K562 (cell line): Measurements from ENCODE around the gene TTLL9. TPM values are rescaled to one million over a fixed set of nuclear protein-coding genes. Genes with fewer than 3 reads are reported as not detected.

ENCODE experiments used
- ATF1 ChIP-seq, 2 experiments: fragments of 450-650 bp in 1 of 2; IDR thresholded peaks; 2 replicates each; pipeline ENCODE4 v1.6.1; 2016; ENCODE audit warnings: missing compliant biosample characterization in 1 of 2, missing genetic modification characterization in 1 of 2
- CREB1 ChIP-seq, 2 experiments: sonication (generic) in 1 of 2; formaldehyde crosslinking in 1 of 2; IDR thresholded peaks; 2 replicates each; pipeline versions ENCODE4 v1.6.1 to v1.8.0; 2012 to 2022; ENCODE audit warnings: inconsistent platforms in 1 of 2, mild to moderate bottlenecking in 1 of 2, missing genetic modification reagents in 1 of 2, moderate library complexity in 1 of 2
- CREM ChIP-seq: IDR thresholded peaks from 2 replicates; pipeline ENCODE4 v1.6.1; 2014; ENCODE audit warnings: antibody characterized with exemption, low read depth
- MED1 ChIP-seq: sonication (generic); formaldehyde crosslinking; IDR thresholded peaks from 2 replicates; pipeline ENCODE4 v1.8.1; 2023; ENCODE audit warnings: missing genetic modification reagents, borderline replicate concordance
- ZBTB40 ChIP-seq, 2 experiments: fragments of 450-650 bp in 1 of 2; sonication (generic) in 1 of 2; formaldehyde crosslinking in 1 of 2; IDR thresholded peaks; 2 replicates each; pipeline versions ENCODE4 v1.7.1 to v1.9.0; 2016 to 2022; ENCODE audit warnings: inconsistent platforms in 1 of 2, mild to moderate bottlenecking in 1 of 2, missing genetic modification reagents in 1 of 2
- ZC3H11A ChIP-seq: IDR thresholded peaks from 2 replicates; pipeline ENCODE4 v1.6.1; 2012; ENCODE audit warnings: low read depth, low read length, improper control_type of control experiment
- ZNF354B ChIP-seq: fragments of 250-450 bp; sonication (Bioruptor Pico); IDR thresholded peaks from 2 replicates; pipeline ENCODE4 v1.4.0; 2020
- polyA plus RNA-seq, 8 experiments: library from polyadenylated mRNA; depleted of rRNA in 4 of 8; stranded (reverse) in 5 of 8; unstranded in 3 of 8; fragments of >200 nt; fragmentation: Nextera tagmentation in 2 of 8; fragmentation: Illumina TruSeq in 1 of 8; extraction: Ambion mirVana in 2 of 8; extraction: Trizol in 1 of 8; gene quantifications; 2 replicates each; pipeline versions ENCODE4 v1.2.1 to v1.2.3, GENCODE V29; 2011 to 2014; ENCODE audit warnings: inconsistent platforms in 1 of 8, missing spikeins in 1 of 8
- total RNA-seq, 7 experiments: library from RNA; depleted of rRNA in 6 of 7; stranded (reverse); fragments of >200 nt in 6 of 7; fragmentation: Illumina TruSeq in 2 of 7; extraction: Trizol in 2 of 7; gene quantifications; 2 replicates each; pipeline versions ENCODE4 v1.2.1 to v1.2.3, GENCODE V29; 2011 to 2021; ENCODE audit warnings: low replicate concordance in 1 of 7

The TTLL9 gene
- total and polyA plus RNA-seq, 9 of the 15 experiments (the other 6 are each of a cell fraction or from before 2014, with no cell fraction given) = 0.06 to 0.07 TPM; not detected in 7

GRCh38 chr20:31894980-31895675 lies 24.7 kb downstream of the TTLL9 start (continued):
- TF ChIP-seq ZBTB40 (IDR thresholded peaks at IDR 0.05) (no peak), ZBTB40 (CRISPR knock-in tag; IDR thresholded peaks at IDR 0.05) (no peak), CREM (peak; percentile 87), ZC3H11A (no peak), MED1 (CRISPR knock-in tag) (no peak), CREB1 (IDR thresholded peaks at IDR 0.05) (no peak), CREB1 (CRISPR knock-in tag; IDR thresholded peaks at IDR 0.05) (peak; percentile 39; the same call in 1 of the 2 replicates), ATF1 (CRISPR knock-in tag; IDR thresholded peaks at IDR 0.05) (no peak), ATF1 (tag; IDR thresholded peaks at IDR 0.05) (peak; percentile 83), ZNF354B (CRISPR knock-in tag) (no peak)
